GM21515 (cell line): ENCODE results near the gene IL18BP.

Source experiments
- ATAC-seq: cut with Tn5 transposase; IDR thresholded peaks from one replicate; pipeline ENCODE4 v1.9.1; 2021; ENCODE audit not compliant: unreplicated experiment

Gene IL18BP

GRCh38 chr11:72042064-72042745 lies 43.5 kb downstream of the IL18BP start:
- ATAC-seq: no peak

DNA sequence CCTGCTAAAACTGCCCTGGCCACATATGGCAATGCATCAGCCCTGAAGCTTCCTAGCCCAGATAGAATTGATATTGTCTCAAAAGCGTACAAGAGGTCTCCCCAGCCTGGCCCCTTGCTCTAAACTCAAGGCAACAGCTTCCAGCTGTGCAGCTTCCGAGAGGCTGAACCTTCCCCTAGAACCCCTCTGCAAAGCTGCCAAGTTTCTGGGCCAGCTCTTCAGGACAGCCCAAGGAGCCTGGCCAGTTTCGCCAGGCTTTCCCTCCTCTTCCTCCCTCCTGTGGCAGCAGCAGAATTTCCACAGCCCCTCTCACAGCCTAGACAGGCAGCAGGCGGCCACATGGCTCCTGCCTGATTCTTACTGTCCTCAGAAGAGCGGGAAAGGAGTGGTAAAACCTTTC lies 47.1 kb downstream of the IL18BP start:
- ATAC-seq: no peak

- no peak for ATAC-seq
These were observed 50.2 kb downstream of the IL18BP start for GRCh38 chr11:72048766-72049460.
